Tibial nerve (tissue), 4 donors: Measurements from ENCODE around the gene ZNF681. TPM values are rescaled to one million over a fixed set of nuclear protein-coding genes. Genes with fewer than 3 reads are reported as not detected.
"Not testable (repeated sequence)": the region's sequence is repeated elsewhere in the genome, so short reads cannot be mapped to it uniquely, and the experiment has no call there.

Source experiments
- DNase-seq, 2 donors: peaks; one replicate each; pipeline ENCODE4 v3.0.0-alpha.2; 2019; ENCODE audit warnings: low spot score in 2 of 2
- H3K27ac ChIP-seq, 4 donors: fragments of 200-600 bp; sonication (generic) in 3 of 4; one replicate each; pipeline ENCODE4 v1.5.1; 2017 to 2019; ENCODE audit warnings: mild to moderate bottlenecking in 1 of 4
- H3K27me3 ChIP-seq, 2 donors: fragments of 200-600 bp; sonication (generic) in 1 of 2; one replicate each; pipeline versions ENCODE4 v1.5.1 to v1.6.0; 2017 to 2019
- H3K36me3 ChIP-seq, 3 donors: fragments of 200-600 bp; sonication (generic); one replicate each; pipeline ENCODE4 v1.5.1; 2018 to 2019
- H3K4me1 ChIP-seq, 4 donors: fragments of 200-600 bp; sonication (generic) in 3 of 4; one replicate each; pipeline ENCODE4 v1.5.1; 2017 to 2019
- H3K4me3 ChIP-seq, 4 donors: fragments of 200-600 bp; sonication (generic) in 3 of 4; one replicate each; pipeline ENCODE4 v1.5.1; 2017 to 2019; ENCODE audit warnings: mild to moderate bottlenecking in 1 of 4, moderate library complexity in 1 of 4
- H3K9me3 ChIP-seq, 4 donors: fragments of 200-600 bp; sonication (generic) in 3 of 4; one replicate each; pipeline ENCODE4 v1.5.1; 2017 to 2019
- CTCF ChIP-seq, 5 experiments: fragments of 200-600 bp in 3 of 5; fragments of 450-650 bp in 2 of 5; sonication (generic) in 3 of 5; IDR thresholded peaks; one replicate each; pipeline ENCODE4 v1.5.1; 2016 to 2019; ENCODE audit warnings: antibody characterized with exemption in 5 of 5, mild to moderate bottlenecking in 3 of 5, moderate library complexity in 2 of 5
- EP300 ChIP-seq, 2 donors: sonication (generic); formaldehyde crosslinking; IDR thresholded peaks; one replicate each; pipeline ENCODE4 v1.6.1; 2017; ENCODE audit warnings: antibody characterized with exemption in 2 of 2, mild to moderate bottlenecking in 1 of 2
- POLR2A ChIP-seq, 2 donors: fragments of 450-650 bp; IDR thresholded peaks; one replicate each; pipeline ENCODE4 v1.6.1; 2017; ENCODE audit warnings: antibody characterized with exemption in 2 of 2, mild to moderate bottlenecking in 2 of 2, moderate library complexity in 2 of 2
- WGBS, 2 donors: methylation state at CpG; one replicate each; pipeline ENCODE4 v1.1.5; 2018; 5-methylcytosine and 5-hydroxymethylcytosine counted together
- total RNA-seq, 4 donors: library from RNA; depleted of rRNA; stranded (reverse); fragments of >200 nt; gene quantifications; one replicate each; pipeline ENCODE4 v1.1.0, GENCODE V29; 2016

Gene ZNF681
- total RNA-seq, 4 donors from 2014 or later, result 0.30 to 4.6 (median 0.51) TPM

GRCh38 chr19:23716792-23717191 is 41.9 kb downstream of the ZNF681 start:
- H3K4me1 ChIP-seq, result no peaks in the 10 kb centered on the region
- no peak overlapping the region for H3K27ac ChIP-seq
- H3K4me3 ChIP-seq, result no peak overlapping the region
- DNase-seq, result no peak
- TF ChIP-seq CTCF (IDR thresholded peaks at IDR 0.05) (no peak), POLR2A (IDR thresholded peaks at IDR 0.05) (no peak), EP300 (IDR thresholded peaks at IDR 0.05) (no peak)
- no peaks in the 10 kb centered on the region for H3K9me3 ChIP-seq
- no peaks in the 10 kb centered on the region for H3K27me3 ChIP-seq
- no peaks in the 10 kb centered on the region for H3K36me3 ChIP-seq

- Histone ChIP-seq H3K9me3 (no peaks in the 10 kb centered on the region), H3K27me3 (no peaks in the 10 kb centered on the region), H3K4me1 (no peaks in the 10 kb centered on the region), H3K27ac (no peak overlapping the region), H3K4me3 (no peak overlapping the region), H3K36me3 (no peaks in the 10 kb centered on the region)
- DNase-seq, result no peak
- no peak for TF ChIP-seq CTCF (IDR thresholded peaks at IDR 0.05)
- TF ChIP-seq EP300 (IDR thresholded peaks at IDR 0.05), result no peak
- no peak for TF ChIP-seq POLR2A (IDR thresholded peaks at IDR 0.05)
- 34 to 36% methylated on average over 2 of the region's 2 CpGs for WGBS, 2 donors
Observed at GRCh38 chr19:23709347-23709746, 49.3 kb downstream of the ZNF681 start.

- no peaks in the 10 kb centered on the region for H3K9me3 ChIP-seq
- no peaks in the 10 kb centered on the region for H3K27me3 ChIP-seq
- H3K4me3 ChIP-seq, result no peak overlapping the region
- no peaks in the 10 kb centered on the region for H3K4me1 ChIP-seq
- H3K36me3 ChIP-seq, result no peaks in the 10 kb centered on the region
- TF ChIP-seq POLR2A (IDR thresholded peaks at IDR 0.05), result no peak
- no peak for TF ChIP-seq CTCF (IDR thresholded peaks at IDR 0.05)
- TF ChIP-seq EP300 (IDR thresholded peaks at IDR 0.05), result no peak
- 77 to 88% methylated on average over 1 of the region's 1 CpG for WGBS, 2 donors
- H3K27ac ChIP-seq, result no peak overlapping the region
- DNase-seq, result no peak
Observed at GRCh38 chr19:23706657-23707056, 52.0 kb downstream of the ZNF681 start.

- 51 to 70% methylated on average over 2 of the region's 2 CpGs for WGBS, 2 donors
- H3K27ac ChIP-seq, result no peak overlapping the region
- no peak overlapping the region for H3K4me3 ChIP-seq
- no peaks in the 10 kb centered on the region for H3K9me3 ChIP-seq
- H3K36me3 ChIP-seq, result no peaks in the 10 kb centered on the region
- H3K4me1 ChIP-seq, result no peaks in the 10 kb centered on the region
- H3K27me3 ChIP-seq, result no peaks in the 10 kb centered on the region
- no peak for TF ChIP-seq CTCF (IDR thresholded peaks at IDR 0.05)
- TF ChIP-seq POLR2A (IDR thresholded peaks at IDR 0.05), result no peak
- no peak for TF ChIP-seq EP300 (IDR thresholded peaks at IDR 0.05)
- DNase-seq, result no peak
Observed at GRCh38 chr19:23699521-23699860, 59.2 kb downstream of the ZNF681 start.

GRCh38 chr19:23698711-23699520 is 59.8 kb downstream of the ZNF681 start:
- 61 to 64% methylated on average over 6 of the region's 6 CpGs for WGBS, 2 donors
- H3K4me3 ChIP-seq, result no peak overlapping the region
- no peak for DNase-seq
- TF ChIP-seq CTCF (IDR thresholded peaks at IDR 0.05) (no peak), EP300 (IDR thresholded peaks at IDR 0.05) (no peak), POLR2A (IDR thresholded peaks at IDR 0.05) (no peak)
- no peaks in the 10 kb centered on the region for H3K4me1 ChIP-seq
- no peak overlapping the region for H3K27ac ChIP-seq
- no peaks in the 10 kb centered on the region for H3K36me3 ChIP-seq
- no peaks in the 10 kb centered on the region for H3K27me3 ChIP-seq
- no peaks in the 10 kb centered on the region for H3K9me3 ChIP-seq

- H3K27me3 ChIP-seq, H3K36me3 ChIP-seq, H3K4me3 ChIP-seq, DNase-seq, H3K27ac ChIP-seq, H3K4me1 ChIP-seq, H3K9me3 ChIP-seq: not testable (repeated sequence)
- 70 to 71% methylated on average over 9 of the region's 9 CpGs for WGBS, 2 donors
Observed at GRCh38 chr19:23692937-23693336, 65.8 kb downstream of the ZNF681 start.
